Loucy (cell line): Measurements from ENCODE around the gene NR2F1-AS1.

Experiments
- H2AFZ ChIP-seq: fragments of 200-600 bp; sonication (generic); 2 replicates; pipeline ENCODE4 v1.6.0; 2016; ENCODE audit warnings: antibody characterized with exemption, mild to moderate bottlenecking, low read length, moderate library complexity
- H3F3A ChIP-seq: fragments of 200-600 bp; 2 replicates; pipeline ENCODE4 v1.6.0; 2016; ENCODE audit warnings: antibody characterized with exemption, low read depth, mild to moderate bottlenecking
- H3K27me3 ChIP-seq: fragments of 200-600 bp; sonication (generic); 2 replicates; pipeline ENCODE4 v1.6.1; 2014; ENCODE audit warnings: low read length, mild to moderate bottlenecking; ENCODE audit not compliant: insufficient read depth, poor library complexity, severe bottlenecking
- H3K36me3 ChIP-seq: fragments of 200-600 bp; sonication (generic); 2 replicates; pipeline ENCODE4 v1.6.1; 2016; ENCODE audit warnings: low read length; ENCODE audit not compliant: insufficient read depth
- H3K4me1 ChIP-seq: fragments of 200-600 bp; sonication (generic); 2 replicates; pipeline ENCODE4 v1.5.1; 2014; ENCODE audit warnings: low read length, mild to moderate bottlenecking; ENCODE audit not compliant: insufficient read depth, poor library complexity, severe bottlenecking
- H3K4me2 ChIP-seq: fragments of 200-600 bp; sonication (generic); 2 replicates; pipeline ENCODE4 v1.6.0; 2014; ENCODE audit warnings: antibody characterized with exemption, low read length, low read depth, mild to moderate bottlenecking; ENCODE audit not compliant: poor library complexity, severe bottlenecking
- H3K4me3 ChIP-seq: fragments of 200-600 bp; sonication (generic); 2 replicates; pipeline ENCODE4 v1.5.1; 2014; ENCODE audit warnings: low read length, mild to moderate bottlenecking, mixed read lengths; ENCODE audit not compliant: poor library complexity, severe bottlenecking
- H3K79me2 ChIP-seq: fragments of 200-600 bp; sonication (generic); 2 replicates; pipeline ENCODE4 v1.6.1; 2014; ENCODE audit warnings: low read length; ENCODE audit not compliant: insufficient read depth
- H3K9ac ChIP-seq: fragments of 200-600 bp; sonication (generic); 2 replicates; pipeline ENCODE4 v1.6.0; 2014; ENCODE audit warnings: mild to moderate bottlenecking, low read depth, low read length, moderate library complexity; ENCODE audit not compliant: poor library complexity, severe bottlenecking
- H3K9me2 ChIP-seq: fragments of 200-600 bp; sonication (generic); replicated peaks from 2 replicates; pipeline ENCODE4 v1.6.1; 2016; ENCODE audit warnings: low read depth, low read length, mixed read lengths
- H3K9me3 ChIP-seq: fragments of 200-600 bp; sonication (generic); 2 replicates; pipeline ENCODE4 v1.6.1; 2014; ENCODE audit warnings: mild to moderate bottlenecking, antibody characterized with exemption, low read length, low read depth; ENCODE audit not compliant: insufficient read depth
- H4K20me1 ChIP-seq: fragments of 200-600 bp; sonication (generic); 2 replicates; pipeline ENCODE4 v1.6.0; 2014; ENCODE audit warnings: antibody characterized with exemption, low read length, mild to moderate bottlenecking; ENCODE audit not compliant: insufficient read depth, poor library complexity, severe bottlenecking
- CTCF ChIP-seq: fragments of 200-600 bp; sonication (generic); conservative IDR thresholded peaks from 2 replicates; pipeline ENCODE4 v1.5.1; 2014; ENCODE audit warnings: mild to moderate bottlenecking, antibody characterized with exemption, low read length
- EZH2phosphoT487 ChIP-seq: fragments of 200-600 bp; IDR thresholded peaks from 2 replicates; pipeline ENCODE4 v1.6.1; 2018; ENCODE audit warnings: antibody characterized with exemption, mild to moderate bottlenecking, moderate library complexity, borderline replicate concordance

Gene NR2F1-AS1

GRCh38 chr5:93598091-93599000, 17.3 kb upstream of the NR2F1-AS1 start:
- H3K4me1 ChIP-seq: no peaks in the 10 kb centered on the region
- no peaks in the 10 kb centered on the region for H3K36me3 ChIP-seq
- no peak overlapping the region for H2AFZ ChIP-seq
- no peaks in the 10 kb centered on the region for H3F3A ChIP-seq
- H3K9me3 ChIP-seq: no peaks in the 10 kb centered on the region
- no peaks in the 10 kb centered on the region for H4K20me1 ChIP-seq
- no peak overlapping the region for H3K9ac ChIP-seq
- no peak for TF ChIP-seq EZH2phosphoT487
- TF ChIP-seq CTCF: no peak
- H3K79me2 ChIP-seq: no peaks in the 10 kb centered on the region
- H3K4me2 ChIP-seq: no peak overlapping the region
- no peaks in the 10 kb centered on the region for H3K9me2 ChIP-seq
- no peak overlapping the region for H3K4me3 ChIP-seq
- no peaks in the 10 kb centered on the region for H3K27me3 ChIP-seq

GRCh38 chr5:93596676-93597490, 15.9 kb upstream of the NR2F1-AS1 start:
- no peak overlapping the region for H2AFZ ChIP-seq
- no peaks in the 10 kb centered on the region for H4K20me1 ChIP-seq
- no peaks in the 10 kb centered on the region for H3K4me1 ChIP-seq
- H3K9me2 ChIP-seq: no peaks in the 10 kb centered on the region
- no peak overlapping the region for H3K9ac ChIP-seq
- H3F3A ChIP-seq: no peaks in the 10 kb centered on the region
- no peaks in the 10 kb centered on the region for H3K27me3 ChIP-seq
- TF ChIP-seq CTCF (no peak), EZH2phosphoT487 (no peak)
- no peak overlapping the region for H3K4me3 ChIP-seq
- no peaks in the 10 kb centered on the region for H3K79me2 ChIP-seq
- no peaks in the 10 kb centered on the region for H3K9me3 ChIP-seq
- no peak overlapping the region for H3K4me2 ChIP-seq
- H3K36me3 ChIP-seq: no peaks in the 10 kb centered on the region

GRCh38 chr5:93596310-93596675, 15.3 kb upstream of the NR2F1-AS1 start:
- Histone ChIP-seq H3K79me2 (no peaks in the 10 kb centered on the region), H3K4me1 (no peaks in the 10 kb centered on the region), H3K9ac (no peak overlapping the region), H3K9me2 (no peaks in the 10 kb centered on the region), H3K27me3 (no peaks in the 10 kb centered on the region), H4K20me1 (no peaks in the 10 kb centered on the region), H3F3A (no peaks in the 10 kb centered on the region), H3K4me3 (no peak overlapping the region), H2AFZ (no peak overlapping the region), H3K4me2 (no peak overlapping the region), H3K36me3 (no peaks in the 10 kb centered on the region), H3K9me3 (no peaks in the 10 kb centered on the region)
- TF ChIP-seq CTCF (no peak), EZH2phosphoT487 (no peak)
